H9 (cell line): ENCODE measurements around the gene ARMC9. TPM values are rescaled to one million over a fixed set of nuclear protein-coding genes. Genes with fewer than 3 reads are reported as not detected.
"Not testable (repeated sequence)": the region's sequence is repeated elsewhere in the genome, so short reads cannot be mapped to it uniquely, and the experiment has no call there.

Experiments used
- DNase-seq: peaks from one replicate; pipeline ENCODE4 v3.0.0-alpha.2; 2017
- H2AFZ ChIP-seq: one replicate; pipeline ENCODE4 v1.6.1; 2013; ENCODE audit warnings: mild to moderate bottlenecking, low read length, control low read depth, moderate library complexity
- H2AK5ac ChIP-seq: 2 replicates; pipeline ENCODE4 v1.6.1; 2013; ENCODE audit warnings: low read length, control low read depth, mixed read lengths; ENCODE audit not compliant: insufficient read length
- H2BK120ac ChIP-seq: one replicate; pipeline ENCODE4 v1.6.1; 2013; ENCODE audit warnings: low read depth, mild to moderate bottlenecking, low read length, control low read depth, inconsistent platforms; ENCODE audit not compliant: poor library complexity, severe bottlenecking
- H2BK12ac ChIP-seq: 2 replicates; pipeline ENCODE4 v1.6.1; 2013; ENCODE audit warnings: low read length, control low read depth, mixed read lengths, low read depth; ENCODE audit not compliant: insufficient read length
- H2BK15ac ChIP-seq: 2 replicates; pipeline ENCODE4 v1.6.1; 2013; ENCODE audit warnings: low read depth, low read length, control low read depth
- H2BK20ac ChIP-seq: one replicate; pipeline ENCODE4 v1.6.1; 2013; ENCODE audit warnings: low read depth, mild to moderate bottlenecking, low read length, control low read depth, inconsistent platforms; ENCODE audit not compliant: poor library complexity, severe bottlenecking
- H2BK5ac ChIP-seq: 2 replicates; pipeline ENCODE4 v1.6.1; 2013; ENCODE audit warnings: low read length, control low read depth, mixed read lengths; ENCODE audit not compliant: insufficient read length
- H3K14ac ChIP-seq: 2 replicates; pipeline ENCODE4 v1.6.1; 2013; ENCODE audit warnings: low read length, control low read depth; ENCODE audit not compliant: insufficient read depth
- H3K18ac ChIP-seq: 2 replicates; pipeline ENCODE4 v1.6.1; 2013; ENCODE audit warnings: low read depth, mild to moderate bottlenecking, mixed read lengths, low read length, control low read depth; ENCODE audit not compliant: insufficient read length
- H3K23ac ChIP-seq: 2 replicates; pipeline ENCODE4 v1.6.1; 2013; ENCODE audit warnings: low read length, control low read depth, mixed read lengths, low read depth; ENCODE audit not compliant: insufficient read length
- H3K23me2 ChIP-seq: 2 replicates; pipeline ENCODE4 v1.6.1; 2013; ENCODE audit warnings: low read depth, mild to moderate bottlenecking, mixed read lengths, low read length, control low read depth; ENCODE audit not compliant: insufficient read length, poor library complexity, severe bottlenecking
- H3K27ac ChIP-seq: 2 replicates; pipeline ENCODE4 v1.5.1; 2013; ENCODE audit warnings: low read length, control low read depth, mixed read lengths, low read depth; ENCODE audit not compliant: insufficient read length
- H3K27me3 ChIP-seq: 2 replicates; pipeline ENCODE4 v1.6.1; 2013; ENCODE audit warnings: low read length, control low read depth, inconsistent platforms; ENCODE audit not compliant: insufficient read depth
- H3K4ac ChIP-seq: 2 replicates; pipeline ENCODE4 v1.6.1; 2013; ENCODE audit warnings: low read depth, mild to moderate bottlenecking, control low read depth, inconsistent platforms, low read length, moderate library complexity
- H3K4me1 ChIP-seq: 2 replicates; pipeline ENCODE4 v1.6.1; 2013; ENCODE audit warnings: low read length, control low read depth, inconsistent platforms; ENCODE audit not compliant: insufficient read depth
- H3K4me2 ChIP-seq: 2 replicates; pipeline ENCODE4 v1.6.1; 2013; ENCODE audit warnings: low read length, control low read depth, mixed read lengths; ENCODE audit not compliant: insufficient read length, insufficient read depth
- H3K56ac ChIP-seq: 2 replicates; pipeline ENCODE4 v1.6.1; 2013; ENCODE audit warnings: low read depth, mild to moderate bottlenecking, mixed read lengths, low read length, control low read depth; ENCODE audit not compliant: insufficient read length
- H3K79me1 ChIP-seq: 2 replicates; pipeline ENCODE4 v1.6.1; 2013; ENCODE audit warnings: low read depth, mild to moderate bottlenecking, moderate library complexity, low read length, control low read depth, inconsistent platforms; ENCODE audit not compliant: insufficient read depth, poor library complexity, severe bottlenecking
- H3K79me2 ChIP-seq: 2 replicates; pipeline ENCODE4 v1.6.1; 2013; ENCODE audit warnings: low read length, control low read depth, inconsistent platforms; ENCODE audit not compliant: insufficient read depth
- H3K9ac ChIP-seq: 2 replicates; pipeline ENCODE4 v1.6.1; 2013; ENCODE audit warnings: low read length, control low read depth, mixed read lengths; ENCODE audit not compliant: insufficient read length; ENCODE audit errors: extremely low read depth
- H3K9me3 ChIP-seq: one replicate; pipeline ENCODE4 v1.6.1; 2013; ENCODE audit warnings: low read depth, low read length, inconsistent platforms; ENCODE audit not compliant: control insufficient read depth
- H3T11ph ChIP-seq: one replicate; pipeline ENCODE4 v1.6.1; 2013; ENCODE audit warnings: mild to moderate bottlenecking, low read length, control low read depth, inconsistent platforms
- H4K20me1 ChIP-seq: one replicate; pipeline ENCODE4 v1.6.1; 2013; ENCODE audit not compliant: control insufficient read depth, insufficient read length, insufficient read depth
- H4K5ac ChIP-seq: 2 replicates; pipeline ENCODE4 v1.6.1; 2013; ENCODE audit warnings: low read depth, mild to moderate bottlenecking, mixed read lengths, low read length, control low read depth; ENCODE audit not compliant: insufficient read length
- H4K8ac ChIP-seq: replicated peaks from 2 replicates; pipeline ENCODE4 v1.6.1; 2013; ENCODE audit warnings: low read length, control low read depth, mixed read lengths, low read depth; ENCODE audit not compliant: insufficient read length
- H4K91ac ChIP-seq: 2 replicates; pipeline ENCODE4 v1.6.1; 2013; ENCODE audit warnings: low read depth, mild to moderate bottlenecking, moderate library complexity, mixed read lengths, low read length, control low read depth; ENCODE audit not compliant: insufficient read length
- H3K27ac Mint-ChIP-seq, 3 experiments: 2 replicates in 2 of 3; 3 replicates in 1 of 3; pipeline ENCODE4 v1.8.0; 2020 to 2021; ENCODE audit warnings: mixed read lengths in 3 of 3, mild to moderate bottlenecking in 1 of 3, moderate library complexity in 1 of 3
- H3K27me3 Mint-ChIP-seq: 2 replicates; pipeline ENCODE4 v1.8.0; 2021; ENCODE audit warnings: low read depth, mild to moderate bottlenecking, moderate library complexity, mixed read lengths
- H3K36me3 Mint-ChIP-seq, 3 experiments: 2 replicates in 2 of 3; 3 replicates in 1 of 3; pipeline ENCODE4 v1.8.0; 2020 to 2021; ENCODE audit warnings: low read depth in 3 of 3, mixed read lengths in 3 of 3; ENCODE audit not compliant: insufficient read depth in 1 of 3
- H3K4me1 Mint-ChIP-seq, 2 experiments: 2 replicates each; pipeline ENCODE4 v1.8.0; 2020; ENCODE audit warnings: mixed read lengths in 2 of 2
- H3K4me3 Mint-ChIP-seq, 2 experiments: 2 replicates in 1 of 2; 3 replicates in 1 of 2; pipeline ENCODE4 v1.8.0; 2020 to 2021; ENCODE audit warnings: mild to moderate bottlenecking in 2 of 2, mixed read lengths in 2 of 2, moderate library complexity in 1 of 2
- H3K9me3 Mint-ChIP-seq, 2 experiments: 2 replicates in 1 of 2; 3 replicates in 1 of 2; pipeline ENCODE4 v1.8.0; 2020; ENCODE audit warnings: mild to moderate bottlenecking in 2 of 2, mixed read lengths in 2 of 2, moderate library complexity in 1 of 2
- CTCF ChIP-seq: fragments of 200-600 bp; sonication (generic); conservative IDR thresholded peaks from 3 replicates; pipeline ENCODE4 v1.8.0; 2021; ENCODE audit warnings: antibody characterized with exemption, mild to moderate bottlenecking
- WGBS: extraction: QIAGEN DNeasy Blood & Tissue Kit; methylation state at CpG from one replicate; pipeline ENCODE4 v1.1.7; 2013; ENCODE audit warnings: missing lambda C conversion rate, low lambda C conversion rate, mixed read lengths; ENCODE audit not compliant: insufficient read length; ENCODE audit errors: extremely low coverage; 5-methylcytosine and 5-hydroxymethylcytosine counted together
- total RNA-seq: library from RNA; stranded (reverse); gene quantifications from 2 replicates; pipeline ENCODE4 v1.2.1, GENCODE V29; 2021

The ARMC9 gene
- total RNA-seq, 1 experiment from 2014 or later, result 37.6 TPM

- no peaks in the 10 kb centered on the region for H3K79me1 ChIP-seq
- H3K27me3 Mint-ChIP-seq, result no peaks in the 10 kb centered on the region
- no peak for TF ChIP-seq CTCF
- no peak overlapping the region for H3K27ac Mint-ChIP-seq
- H3T11ph ChIP-seq, result no peak overlapping the region
- no CpG with 5 or more reads among the region's 5 CpGs for WGBS
- H3K14ac ChIP-seq, result no peak overlapping the region
- no peak overlapping the region for H2AFZ ChIP-seq
- peak overlapping the region; percentile 90 for H2BK20ac ChIP-seq
- no peak overlapping the region for H2AK5ac ChIP-seq
- H3K4me2 ChIP-seq, result no peak overlapping the region
- no peaks in the 10 kb centered on the region for H4K20me1 ChIP-seq
- DNase-seq, result peak; percentile 5
- no peaks in the 10 kb centered on the region for H3K4me1 ChIP-seq
- H3K79me2 ChIP-seq, result no peaks in the 10 kb centered on the region
- no peak overlapping the region for H3K23ac ChIP-seq
- H2BK5ac ChIP-seq, result no peak overlapping the region
- H3K4me3 Mint-ChIP-seq, result no peak overlapping the region
- H4K91ac ChIP-seq, result no peak overlapping the region
- H3K4me1 Mint-ChIP-seq, result peaks cover 4 to 7% of the 10 kb centered on the region in 2 experiments
- no peak overlapping the region for H2BK120ac ChIP-seq
- H2BK15ac ChIP-seq, result no peak overlapping the region
- H3K27ac ChIP-seq, result no peak overlapping the region
- H3K18ac ChIP-seq, result no peak overlapping the region
- H3K9me3 Mint-ChIP-seq, result no peaks in the 10 kb centered on the region
- no peaks in the 10 kb centered on the region for H3K23me2 ChIP-seq
- no peaks in the 10 kb centered on the region for H3K9me3 ChIP-seq
- no peak overlapping the region for H3K9ac ChIP-seq
- H3K56ac ChIP-seq, result no peak overlapping the region
- peaks cover 5 to 13% (median 12%) of the 10 kb centered on the region in 3 experiments; a peak in 5 of 7 replicates for H3K36me3 Mint-ChIP-seq
- H3K4ac ChIP-seq, result no peak overlapping the region
- H4K8ac ChIP-seq, result no peak overlapping the region
- no peaks in the 10 kb centered on the region for H3K27me3 ChIP-seq
- H4K5ac ChIP-seq, result no peak overlapping the region
- H2BK12ac ChIP-seq, result no peak overlapping the region
These were observed 150.4 kb downstream of the ARMC9 start for GRCh38 chr2:231348704-231349373.

- not testable (repeated sequence) for H3K23ac ChIP-seq, H3K9ac ChIP-seq, H4K5ac ChIP-seq, H3K23me2 ChIP-seq, H3K79me2 ChIP-seq, H3K9me3 ChIP-seq, H2BK5ac ChIP-seq, H3K14ac ChIP-seq, H3K27ac ChIP-seq, H2BK120ac ChIP-seq, H3T11ph ChIP-seq, H4K91ac ChIP-seq, H2AFZ ChIP-seq, H2BK15ac ChIP-seq, H2BK20ac ChIP-seq, H3K4me2 ChIP-seq, DNase-seq, H3K27me3 ChIP-seq, H3K4me1 ChIP-seq, H3K4ac ChIP-seq, H4K8ac ChIP-seq, H3K9me3 Mint-ChIP-seq, H3K4me1 Mint-ChIP-seq, H3K18ac ChIP-seq, H2BK12ac ChIP-seq, H4K20me1 ChIP-seq, H3K27me3 Mint-ChIP-seq, H3K56ac ChIP-seq, H3K79me1 ChIP-seq, H2AK5ac ChIP-seq, H3K4me3 Mint-ChIP-seq, H3K27ac Mint-ChIP-seq
- WGBS, result no CpG with 5 or more reads among the region's 10 CpGs
- H3K36me3 Mint-ChIP-seq, result peaks cover 5 to 13% (median 12%) of the 10 kb centered on the region in 3 experiments; a peak in 5 of 7 replicates
These were observed 150.9 kb downstream of the ARMC9 start for GRCh38 chr2:231349374-231349735.
